ENCODE measurements around the gene QKI.

DNA sequence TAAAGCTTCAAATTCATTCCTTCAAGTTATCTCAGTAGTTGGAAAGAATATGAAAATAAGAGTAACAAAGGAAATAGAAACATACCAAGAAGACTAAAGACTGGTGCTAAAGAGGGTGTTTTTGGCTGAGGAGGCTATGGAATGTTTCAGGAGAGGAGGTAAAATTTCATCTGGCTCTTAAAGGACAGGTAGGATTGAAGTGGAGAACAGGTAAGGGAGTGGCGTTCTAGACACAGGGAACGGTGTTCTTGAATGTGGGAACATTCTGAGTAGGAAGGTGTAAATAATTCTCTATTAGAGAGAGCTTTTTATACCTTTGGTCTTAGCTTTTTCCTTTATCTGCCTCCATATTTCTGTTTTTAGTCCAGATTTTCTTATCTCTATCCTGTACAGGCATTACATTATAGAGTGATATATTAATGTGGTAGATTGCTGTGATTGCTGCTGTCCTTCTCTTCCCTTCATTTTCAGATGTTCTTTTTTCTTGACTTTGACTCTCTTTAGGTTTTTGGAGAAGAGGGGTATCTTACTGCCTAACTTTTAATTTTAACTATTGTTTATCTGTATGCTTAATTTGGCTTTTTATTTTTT, 15.4 kb downstream of the QKI start:
- TF ChIP-seq, protein P1, sequence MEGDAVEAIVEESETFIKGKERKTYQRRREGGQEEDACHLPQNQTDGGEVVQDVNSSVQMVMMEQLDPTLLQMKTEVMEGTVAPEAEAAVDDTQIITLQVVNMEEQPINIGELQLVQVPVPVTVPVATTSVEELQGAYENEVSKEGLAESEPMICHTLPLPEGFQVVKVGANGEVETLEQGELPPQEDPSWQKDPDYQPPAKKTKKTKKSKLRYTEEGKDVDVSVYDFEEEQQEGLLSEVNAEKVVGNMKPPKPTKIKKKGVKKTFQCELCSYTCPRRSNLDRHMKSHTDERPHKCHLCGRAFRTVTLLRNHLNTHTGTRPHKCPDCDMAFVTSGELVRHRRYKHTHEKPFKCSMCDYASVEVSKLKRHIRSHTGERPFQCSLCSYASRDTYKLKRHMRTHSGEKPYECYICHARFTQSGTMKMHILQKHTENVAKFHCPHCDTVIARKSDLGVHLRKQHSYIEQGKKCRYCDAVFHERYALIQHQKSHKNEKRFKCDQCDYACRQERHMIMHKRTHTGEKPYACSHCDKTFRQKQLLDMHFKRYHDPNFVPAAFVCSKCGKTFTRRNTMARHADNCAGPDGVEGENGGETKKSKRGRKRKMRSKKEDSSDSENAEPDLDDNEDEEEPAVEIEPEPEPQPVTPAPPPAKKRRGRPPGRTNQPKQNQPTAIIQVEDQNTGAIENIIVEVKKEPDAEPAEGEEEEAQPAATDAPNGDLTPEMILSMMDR (IDR thresholded peaks at IDR 0.05), result no peak
- no peak for TF ChIP-seq POLR2A (IDR thresholded peaks at IDR 0.05)

All from right lobe of liver (tissue), 4 donors.